GM18909 (cell line): ENCODE data around the gene RBM42.

ENCODE experiments used
- ATAC-seq: cut with Tn5 transposase; IDR thresholded peaks from one replicate; pipeline ENCODE4 v1.9.1; 2021; ENCODE audit warnings: mild to moderate bottlenecking; ENCODE audit not compliant: unreplicated experiment, poor library complexity

The RBM42 gene

GRCh38 chr19:35619290-35619923 is 9.4 kb upstream of the RBM42 start:
- ATAC-seq: no peak

GRCh38 chr19:35620001-35620400 is 8.8 kb upstream of the RBM42 start:
- no peak for ATAC-seq

- ATAC-seq: no peak
Measured at GRCh38 chr19:35621708-35622107, 7.1 kb upstream of the RBM42 start.

DNA sequence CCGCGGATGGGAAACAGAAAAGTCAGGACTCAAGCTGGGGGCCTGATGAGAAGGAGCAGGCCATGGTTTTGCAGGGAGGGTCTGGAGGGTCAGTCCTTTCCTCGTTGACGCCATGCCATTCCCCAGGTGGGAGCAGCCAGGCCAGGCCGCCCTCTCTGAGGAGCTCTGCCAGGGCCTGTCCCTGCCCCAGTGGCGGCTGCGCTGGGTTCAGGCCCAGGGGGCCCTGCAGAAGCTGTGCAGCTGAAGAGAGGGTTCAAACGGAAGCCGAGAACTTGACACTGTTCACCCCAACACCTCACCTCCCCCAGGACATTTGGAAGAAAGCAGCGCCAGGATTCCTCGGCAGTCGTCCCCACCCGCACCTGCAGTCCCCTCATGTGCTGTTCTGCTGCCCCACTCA is 6.1 kb upstream of the RBM42 start:
- no peak for ATAC-seq

DNA sequence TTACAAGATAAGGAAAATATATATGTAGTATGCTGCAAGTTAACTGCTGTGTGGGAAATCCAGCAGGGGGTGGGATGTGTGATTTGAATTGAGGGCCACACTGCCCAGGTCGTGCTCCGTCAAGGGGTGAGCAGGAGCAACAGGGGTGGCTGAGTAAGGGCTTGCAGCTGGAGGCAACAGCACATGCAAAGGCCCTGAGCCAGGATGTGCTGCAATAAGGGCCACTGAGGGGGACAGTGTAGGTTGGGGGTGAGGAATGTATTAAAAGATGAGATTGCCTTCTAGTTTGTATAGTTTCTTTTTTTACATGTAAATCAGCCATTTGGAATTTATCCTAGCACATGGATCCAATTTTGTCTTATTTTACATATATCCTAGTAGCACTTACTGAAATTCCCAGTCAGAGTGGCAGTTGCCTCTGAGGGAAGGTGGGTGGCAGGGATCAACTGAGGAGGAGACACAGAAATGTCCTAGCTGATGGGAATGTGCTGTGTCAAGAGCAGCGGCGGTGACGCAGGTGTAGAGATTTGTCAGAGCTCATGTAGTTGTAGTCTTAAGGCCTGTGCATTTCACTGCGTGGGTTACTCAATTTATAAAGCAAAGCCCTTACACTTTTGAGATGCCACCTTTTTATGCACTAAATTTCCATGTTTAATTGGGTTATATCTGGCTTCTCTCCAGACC is 5.4 kb upstream of the RBM42 start:
- ATAC-seq: no peak

DNA sequence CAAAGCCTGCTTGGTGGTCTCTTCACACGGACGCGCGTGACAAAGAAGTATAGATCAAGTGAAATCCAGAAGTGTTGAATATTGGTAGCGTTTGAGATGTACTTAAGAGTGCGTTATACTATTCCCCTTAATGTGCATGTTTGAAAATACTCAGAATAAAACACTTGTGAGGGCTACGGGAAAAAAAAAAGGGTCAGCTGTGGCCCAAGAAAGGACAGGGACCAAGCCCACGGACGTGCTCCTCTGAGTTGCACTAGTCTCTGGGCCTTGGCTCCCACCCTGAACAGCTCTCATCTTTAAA is 622 bp upstream of the RBM42 start:
- ATAC-seq: no peak

GRCh38 chr19:35629332-35629633 is 447 bp downstream of the RBM42 start:
- no peak for ATAC-seq

DNA sequence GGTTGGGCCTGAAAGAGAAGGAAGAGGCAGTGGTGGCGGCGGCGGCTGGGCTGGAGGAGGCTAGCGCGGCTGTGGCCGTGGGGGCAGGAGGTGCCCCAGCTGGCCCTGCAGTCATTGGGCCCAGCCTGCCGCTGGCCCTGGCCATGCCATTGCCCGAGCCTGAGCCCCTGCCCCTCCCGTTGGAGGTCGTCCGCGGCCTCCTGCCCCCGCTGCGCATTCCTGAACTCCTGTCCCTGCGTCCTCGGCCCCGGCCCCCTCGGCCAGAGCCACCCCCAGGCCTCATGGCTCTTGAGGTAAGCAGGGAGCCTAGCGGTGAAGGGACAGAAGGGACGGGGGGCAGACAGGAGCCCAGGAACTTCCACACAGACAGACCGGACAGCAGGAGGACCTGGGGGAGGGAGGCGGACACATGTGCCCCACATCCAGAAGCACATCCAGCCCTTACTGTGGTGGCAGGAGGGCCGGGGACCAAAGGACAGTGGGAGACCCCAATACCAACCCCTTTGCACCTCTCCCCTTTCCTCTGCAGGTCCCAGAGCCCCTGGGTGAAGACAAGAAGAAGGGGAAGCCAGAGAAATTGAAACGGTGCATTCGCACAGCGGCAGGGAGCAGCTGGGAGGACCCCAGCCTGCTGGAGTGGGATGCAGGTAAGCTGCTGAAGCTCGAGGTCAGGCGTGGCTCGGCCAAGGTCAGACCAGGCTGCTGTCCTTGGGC is 5.0 kb downstream of the RBM42 start:
- ATAC-seq: no peak

DNA sequence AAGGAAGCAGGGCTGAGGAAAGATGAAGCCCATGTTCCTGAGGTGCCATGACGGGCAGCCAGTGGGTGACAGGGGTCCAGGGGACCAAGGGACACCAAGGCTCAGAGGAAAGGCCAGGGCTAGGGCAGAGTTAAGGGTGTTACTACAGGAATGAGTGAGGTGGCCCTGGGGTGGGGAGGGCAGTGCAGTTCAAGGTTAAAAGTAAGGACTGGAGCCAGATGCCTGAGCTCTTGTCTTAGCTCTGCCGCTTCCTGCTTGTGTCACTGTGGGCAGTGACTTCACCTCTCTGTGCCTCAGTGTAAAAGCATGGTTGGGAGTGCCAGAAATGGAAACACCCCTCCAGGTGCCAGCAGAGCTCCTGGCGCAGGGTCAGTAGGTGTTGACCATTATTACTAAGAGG is 7.8 kb downstream of the RBM42 start:
- ATAC-seq: no peak

- ATAC-seq: no peak
Measured at GRCh38 chr19:35637165-35637564, 8.3 kb downstream of the RBM42 start.

DNA sequence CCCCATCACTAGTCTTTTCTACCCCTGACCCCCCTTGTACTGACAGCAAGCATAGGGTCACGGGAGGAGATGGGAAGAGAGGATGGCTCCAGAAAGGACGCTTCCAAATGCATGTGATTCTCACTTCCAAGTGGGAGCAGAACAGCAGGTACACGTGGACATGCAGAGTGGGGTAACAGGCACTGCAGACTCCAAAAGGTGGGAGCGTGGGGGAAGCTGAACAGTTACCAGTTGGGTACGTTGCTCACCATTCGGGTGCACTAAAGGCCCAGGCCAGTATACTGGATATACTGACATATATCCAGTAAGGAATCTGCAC is 10.4 kb downstream of the RBM42 start:
- ATAC-seq: no peak

GRCh38 chr19:35639863-35640262 is 11.0 kb downstream of the RBM42 start:
- no peak for ATAC-seq

- no peak for ATAC-seq
Measured at GRCh38 chr19:35641515-35642151, 12.8 kb downstream of the RBM42 start, which contains the start of gene ETV2. ETV2 (plus strand) TSS chr19:35641745; CDS start chr19:35642461, 716 bp downstream.

GRCh38 chr19:35642312-35642711 is 13.5 kb downstream of the RBM42 start:
- ATAC-seq: no peak

DNA sequence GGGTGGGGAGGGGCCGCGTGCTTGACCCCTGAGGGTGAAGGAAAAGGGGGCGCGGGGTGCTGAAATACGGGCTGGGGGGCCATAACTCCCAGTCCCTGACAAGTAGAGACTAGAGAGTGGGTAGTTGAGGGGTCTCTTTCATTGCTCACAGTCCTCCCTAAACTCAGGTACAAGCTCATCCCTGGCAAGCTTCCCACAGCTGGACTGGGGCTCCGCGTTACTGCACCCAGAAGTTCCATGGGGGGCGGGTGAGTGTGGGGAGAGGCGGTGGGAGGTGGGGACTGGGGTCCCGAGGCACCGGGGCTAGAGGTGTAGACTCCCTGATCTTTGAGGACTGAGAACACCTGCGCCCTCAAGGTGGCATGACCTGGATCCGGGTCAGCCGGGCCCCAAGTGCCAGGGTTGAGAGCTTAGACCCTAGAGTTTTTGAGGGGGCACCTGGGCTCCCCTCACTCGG is 14.0 kb downstream of the RBM42 start:
- ATAC-seq: no peak

DNA sequence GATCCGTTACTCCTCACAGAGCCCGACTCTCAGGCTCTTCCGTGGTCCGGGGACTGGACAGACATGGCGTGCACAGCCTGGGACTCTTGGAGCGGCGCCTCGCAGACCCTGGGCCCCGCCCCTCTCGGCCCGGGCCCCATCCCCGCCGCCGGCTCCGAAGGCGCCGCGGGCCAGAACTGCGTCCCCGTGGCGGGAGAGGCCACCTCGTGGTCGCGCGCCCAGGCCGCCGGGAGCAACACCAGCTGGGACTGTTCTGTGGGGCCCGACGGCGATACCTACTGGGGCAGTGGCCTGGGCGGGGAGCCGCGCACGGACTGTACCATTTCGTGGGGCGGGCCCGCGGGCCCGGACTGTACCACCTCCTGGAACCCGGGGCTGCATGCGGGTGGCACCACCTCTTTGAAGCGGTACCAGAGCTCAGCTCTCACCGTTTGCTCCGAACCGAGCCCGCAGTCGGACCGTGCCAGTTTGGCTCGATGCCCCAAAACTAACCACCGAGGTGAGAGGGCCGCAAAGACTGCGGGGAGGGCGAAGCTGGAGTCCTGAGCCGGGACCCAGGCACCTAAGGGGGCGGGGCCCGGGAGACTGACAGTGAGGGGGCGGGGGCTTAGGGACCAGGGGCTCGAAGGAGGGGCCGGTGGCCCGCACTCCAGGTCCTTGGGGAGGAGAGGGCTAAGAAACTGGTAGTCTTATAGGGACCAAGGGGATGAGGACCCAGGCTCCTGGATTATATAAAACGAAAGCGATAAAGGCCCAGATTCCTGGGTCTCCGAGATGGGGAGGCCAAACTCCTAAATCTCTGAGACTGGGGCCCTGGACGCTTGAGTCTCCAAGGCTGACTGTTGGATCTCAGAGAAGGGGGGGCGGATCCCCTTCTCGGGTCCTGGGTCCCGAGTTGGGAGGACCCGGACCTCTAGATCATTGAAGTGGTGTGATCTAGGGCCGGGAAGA is 14.7 kb downstream of the RBM42 start:
- peak; percentile 42 for ATAC-seq

DNA sequence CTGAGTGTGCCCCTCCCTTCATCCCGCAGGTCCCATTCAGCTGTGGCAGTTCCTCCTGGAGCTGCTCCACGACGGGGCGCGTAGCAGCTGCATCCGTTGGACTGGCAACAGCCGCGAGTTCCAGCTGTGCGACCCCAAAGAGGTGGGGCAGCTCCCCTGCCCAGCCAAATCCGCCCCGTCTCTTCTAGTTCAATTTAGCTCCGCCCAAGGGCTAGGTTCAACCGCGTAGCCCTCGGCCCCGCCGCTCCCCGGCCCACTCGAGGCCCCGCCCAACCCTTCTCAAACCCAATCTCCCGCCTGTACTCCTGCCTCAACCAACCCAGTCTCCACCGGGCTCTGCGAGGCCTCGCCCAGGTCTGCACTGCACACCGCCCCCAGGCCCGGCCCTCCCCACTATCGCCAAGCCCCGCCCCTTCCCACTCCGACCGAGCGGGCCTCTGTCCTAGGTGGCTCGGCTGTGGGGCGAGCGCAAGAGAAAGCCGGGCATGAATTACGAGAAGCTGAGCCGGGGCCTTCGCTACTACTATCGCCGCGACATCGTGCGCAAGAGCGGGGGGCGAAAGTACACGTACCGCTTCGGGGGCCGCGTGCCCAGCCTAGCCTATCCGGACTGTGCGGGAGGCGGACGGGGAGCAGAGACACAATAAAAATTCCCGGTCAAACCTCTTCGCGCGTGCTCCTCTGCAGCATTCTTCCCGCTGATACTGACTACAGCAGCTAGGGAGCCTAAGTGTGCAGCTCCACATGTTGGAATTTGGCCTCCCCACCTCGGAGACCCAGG is 15.6 kb downstream of the RBM42 start:
- peak; percentile 71 for ATAC-seq

- ATAC-seq: no peak
Measured at GRCh38 chr19:35644987-35645679, 16.3 kb downstream of the RBM42 start.
